IPS-18c (cell line): ENCODE data around the gene PPP1R10.

Experiments used
- H3K4me3 ChIP-seq: 2 replicates; pipeline ENCODE4 v1.7.0; 2013; ENCODE audit warnings: low read depth, mild to moderate bottlenecking, low read length, moderate library complexity; ENCODE audit not compliant: insufficient read depth
- H3K9me3 ChIP-seq: one replicate; pipeline ENCODE4 v1.6.1; 2013; ENCODE audit warnings: mild to moderate bottlenecking, low read length, moderate library complexity; ENCODE audit not compliant: control insufficient read depth, insufficient read depth

Gene PPP1R10

DNA sequence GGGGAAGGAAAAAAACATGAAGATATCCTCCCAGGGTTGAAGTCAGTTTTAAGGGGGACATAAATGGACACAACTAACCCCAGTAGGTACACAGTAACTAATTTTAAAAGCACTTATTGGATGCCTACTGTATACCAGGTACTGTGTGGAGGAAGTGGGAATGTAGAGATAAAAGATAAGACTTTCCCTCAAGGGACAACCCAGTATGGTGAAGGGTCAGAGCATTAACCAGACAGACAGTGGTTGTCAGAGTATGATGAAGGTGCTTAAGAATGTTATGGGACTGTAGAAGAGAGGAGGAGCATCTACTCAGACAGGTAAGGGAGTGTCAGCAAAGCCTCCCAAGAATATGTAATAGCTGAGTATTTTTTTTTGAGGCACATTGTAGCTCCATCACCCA is 44.9 kb downstream of the PPP1R10 start:
- Histone ChIP-seq H3K4me3 (peak overlapping the region; percentile 99), H3K9me3 (no peaks in the 10 kb centered on the region)

DNA sequence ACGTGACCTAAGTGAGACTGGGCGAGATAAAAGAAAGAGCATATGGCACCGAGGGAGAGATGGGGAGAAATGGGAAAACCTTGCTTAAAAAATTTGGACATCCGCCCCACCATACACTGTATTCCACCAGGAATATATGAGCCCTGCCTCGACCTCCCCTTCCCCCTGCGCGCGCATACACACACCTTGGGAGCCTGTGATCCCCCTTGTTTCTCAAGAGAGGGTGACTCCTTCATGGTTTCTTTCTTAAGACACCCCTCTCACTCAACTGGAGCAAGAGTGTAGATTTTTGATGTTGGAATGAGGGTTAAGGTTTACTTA is 45.3 kb downstream of the PPP1R10 start:
- peak overlapping the region; percentile 99 for H3K4me3 ChIP-seq
- H3K9me3 ChIP-seq = no peaks in the 10 kb centered on the region

DNA sequence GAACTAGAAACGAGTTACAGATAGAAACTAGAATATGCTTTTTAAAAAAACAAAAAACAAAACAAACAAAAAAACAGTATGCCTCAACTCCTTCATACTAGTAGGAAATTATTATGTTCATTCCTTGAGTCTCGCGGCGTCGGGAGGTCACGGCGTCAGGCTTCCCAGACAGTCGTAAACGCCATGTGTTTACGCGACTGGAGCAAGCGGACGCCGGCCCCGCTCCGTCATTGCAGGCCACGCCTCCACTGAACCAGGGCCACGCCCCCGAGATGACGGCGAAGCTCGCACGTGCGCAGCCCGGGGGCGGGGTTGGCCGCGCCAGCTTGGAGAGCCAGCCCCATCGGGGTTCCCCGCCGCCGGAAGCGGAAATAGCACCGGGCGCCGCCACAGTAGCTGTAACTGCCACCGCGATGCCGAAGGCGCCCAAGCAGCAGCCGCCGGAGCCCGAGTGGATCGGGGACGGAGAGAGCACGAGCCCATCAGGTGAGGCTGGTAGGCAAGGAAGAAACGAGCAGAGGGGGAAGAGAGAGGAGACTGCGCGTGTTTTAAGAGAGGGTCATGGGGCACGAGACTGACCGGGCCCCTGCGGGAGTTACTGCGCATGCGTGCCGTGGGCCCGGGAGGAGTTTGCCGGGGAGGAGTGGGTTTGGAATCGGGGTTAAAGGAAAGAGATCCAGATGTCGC is 45.8 kb downstream of the PPP1R10 start, which contains the start of gene ABCF1:
ABCF1 (plus strand) TSS at position 368 of the 687 bp plus-strand sequence; CDS start at position 414, 46 bp downstream.
- peak within 1 kb of the TSS; percentile 99 for H3K4me3 ChIP-seq
- H3K9me3 ChIP-seq = no peaks in the 10 kb centered on the region

DNA sequence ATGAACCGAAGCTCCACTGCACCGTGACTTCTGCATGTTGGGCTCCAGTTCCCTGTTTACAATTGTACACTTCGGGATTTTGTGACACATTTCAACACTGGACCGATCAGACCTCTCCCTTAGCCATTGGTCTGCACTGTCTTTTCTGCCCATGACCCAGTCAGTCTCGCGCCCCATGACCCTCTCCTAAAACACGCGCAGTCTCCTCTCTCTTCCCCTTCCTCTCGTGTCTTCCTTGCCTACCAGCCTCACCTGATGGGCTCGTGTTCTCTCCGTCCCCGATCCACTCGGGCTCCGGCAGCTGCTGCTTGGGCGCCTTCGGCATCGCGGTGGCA is 46.3 kb downstream of the PPP1R10 start:
- Histone ChIP-seq H3K9me3 (no peaks in the 10 kb centered on the region), H3K4me3 (peak overlapping the region; percentile 99)

DNA sequence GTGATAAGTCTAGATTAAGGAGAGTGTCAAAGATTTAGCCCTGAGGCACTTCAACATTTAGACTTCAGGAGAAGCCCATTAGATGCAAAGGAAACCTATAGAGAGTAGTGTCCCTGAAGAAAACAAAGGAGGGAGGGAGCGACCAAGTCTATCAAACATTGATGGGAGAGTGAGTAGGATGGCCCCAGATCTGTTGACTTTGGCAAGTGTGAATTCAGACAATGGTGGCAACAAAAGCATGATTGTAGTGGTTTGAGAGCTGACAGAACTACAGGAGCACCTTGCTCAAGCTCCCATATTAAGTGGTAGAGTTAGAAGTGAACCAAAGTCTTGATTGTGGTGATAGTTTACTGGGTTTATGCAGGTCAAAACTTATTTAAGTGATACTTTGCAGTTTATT is 46.8 kb downstream of the PPP1R10 start:
- Histone ChIP-seq H3K9me3 (no peaks in the 10 kb centered on the region), H3K4me3 (peak overlapping the region; percentile 99)

DNA sequence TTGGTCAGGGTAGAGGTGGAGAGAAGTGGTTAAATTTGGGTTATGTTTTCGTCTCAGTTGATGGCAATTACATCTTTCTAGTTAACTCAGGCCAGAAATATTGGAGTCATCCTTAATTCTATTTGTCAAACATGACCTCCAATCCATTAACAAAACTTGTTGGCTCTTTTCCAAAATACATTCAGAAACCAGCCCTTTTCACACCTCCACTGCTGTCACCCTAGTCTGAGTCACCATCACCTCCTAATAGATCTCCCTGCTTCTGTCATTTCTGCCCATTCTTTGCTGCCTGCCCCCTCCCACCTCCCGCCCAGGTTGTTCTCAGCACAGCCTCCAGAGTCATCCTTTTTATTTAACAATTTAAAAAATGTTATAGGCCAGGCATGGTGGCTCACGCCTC is 48.8 kb downstream of the PPP1R10 start:
- H3K4me3 ChIP-seq = no peak overlapping the region

DNA sequence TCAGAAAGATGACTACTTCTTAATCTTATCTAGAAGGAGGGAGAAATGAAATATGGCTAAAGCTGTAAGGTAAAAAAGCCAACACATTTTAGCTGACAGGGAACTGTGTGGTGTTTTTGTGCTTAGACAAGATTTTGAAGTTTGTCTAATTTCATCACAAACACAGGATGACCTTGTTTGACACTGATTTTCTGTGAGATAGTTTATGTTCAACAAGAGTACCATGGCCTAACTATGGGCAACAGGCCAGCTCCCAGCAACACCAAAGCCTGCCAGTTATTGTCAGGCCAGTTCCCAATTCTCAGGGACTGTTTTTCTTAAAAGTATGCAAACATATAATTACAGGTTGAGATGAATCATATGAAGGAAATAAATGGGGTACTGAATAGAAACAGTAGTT is 51.3 kb downstream of the PPP1R10 start:
- H3K4me3 ChIP-seq = no peak overlapping the region
- H3K9me3 ChIP-seq = no peaks in the 10 kb centered on the region

More for the DNA sequence above, 48.8 kb downstream of the PPP1R10 start:
- H3K9me3 ChIP-seq = no peaks in the 10 kb centered on the region

DNA sequence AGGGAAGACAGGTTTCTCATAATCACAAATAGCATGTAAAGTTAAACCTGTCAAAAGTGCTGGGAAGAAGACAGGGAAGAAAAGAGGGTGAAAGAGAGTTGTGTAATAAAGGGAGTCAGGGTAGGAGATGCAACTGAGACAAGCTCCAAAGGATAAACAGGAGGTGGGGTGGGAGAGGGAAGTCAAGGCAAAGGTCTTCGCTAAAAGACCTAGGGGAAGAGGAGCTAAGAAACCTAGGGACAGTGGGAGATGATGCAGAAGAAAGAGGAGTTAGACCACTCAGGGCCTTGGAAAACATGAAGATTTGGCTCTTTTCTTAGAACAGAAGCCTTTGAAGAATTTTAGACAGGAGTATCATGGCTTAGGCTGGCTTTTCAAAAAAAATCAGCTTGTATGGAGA is 52.9 kb downstream of the PPP1R10 start:
- Histone ChIP-seq H3K4me3 (no peak overlapping the region), H3K9me3 (no peaks in the 10 kb centered on the region)

DNA sequence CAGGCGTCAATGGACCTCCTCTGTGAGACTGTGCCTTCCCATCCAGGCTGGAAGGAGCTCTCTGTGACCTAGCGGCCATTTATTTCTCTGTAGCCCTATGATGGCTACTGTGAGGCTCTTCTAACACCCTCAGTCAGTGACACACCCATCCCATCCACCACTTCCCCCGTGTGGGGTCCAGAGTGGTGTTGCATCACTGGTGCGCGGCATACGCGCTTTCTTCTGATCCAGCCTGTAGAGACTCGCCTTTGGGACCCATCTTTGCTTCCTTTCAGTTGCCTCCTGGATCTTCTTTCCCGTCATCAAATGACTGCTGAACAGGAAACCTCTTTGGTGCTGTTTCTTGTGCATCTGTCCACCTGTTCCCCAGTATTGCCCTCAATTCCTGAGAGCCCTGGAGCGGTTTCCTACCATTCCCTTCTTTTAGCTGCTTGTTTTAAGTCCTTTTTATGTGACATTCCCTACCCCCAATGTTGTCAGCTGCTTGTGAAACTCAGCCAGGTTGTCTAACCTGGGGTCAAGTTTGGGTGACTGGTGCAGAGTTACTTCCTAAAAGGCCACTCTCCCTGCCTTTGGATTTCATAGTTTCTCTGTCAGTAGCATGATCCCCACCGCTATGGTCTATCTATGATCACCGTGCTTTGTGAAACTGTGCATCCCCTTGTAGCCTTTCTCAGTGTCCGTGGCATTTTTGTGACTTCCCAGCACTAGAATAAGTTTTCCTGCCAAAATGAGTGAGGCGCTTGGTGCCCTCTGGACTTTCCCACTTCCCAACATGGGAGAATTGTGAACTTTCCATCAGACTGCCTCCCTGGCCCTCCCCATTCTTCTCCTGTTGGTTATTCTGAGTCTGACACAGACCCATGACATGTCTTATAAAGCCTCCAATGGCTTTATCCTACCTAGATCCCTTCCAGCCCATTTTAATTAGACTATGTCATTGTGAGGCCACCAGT is 54.3 kb downstream of the PPP1R10 start:
- no peak overlapping the region for H3K4me3 ChIP-seq
- no peaks in the 10 kb centered on the region for H3K9me3 ChIP-seq

DNA sequence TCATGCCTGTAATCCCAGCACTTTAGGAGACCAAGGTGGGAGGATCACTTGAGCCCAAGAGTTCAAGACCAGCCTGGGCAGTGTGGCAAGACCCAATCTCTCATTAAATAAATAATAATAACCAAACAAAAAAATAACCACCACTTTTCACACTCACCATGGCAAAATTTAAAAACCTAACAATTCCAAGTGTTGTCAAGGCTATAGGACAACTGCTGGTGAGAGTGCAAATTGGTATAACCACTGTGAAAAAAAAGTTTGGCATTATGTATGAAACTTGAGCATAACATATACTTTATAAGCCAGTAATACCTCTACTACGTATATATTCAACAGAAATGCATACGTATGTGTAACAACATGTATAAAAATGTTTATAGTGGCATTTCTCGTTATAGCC is 56.1 kb downstream of the PPP1R10 start:
- no peaks in the 10 kb centered on the region for H3K9me3 ChIP-seq
- no peak overlapping the region for H3K4me3 ChIP-seq

DNA sequence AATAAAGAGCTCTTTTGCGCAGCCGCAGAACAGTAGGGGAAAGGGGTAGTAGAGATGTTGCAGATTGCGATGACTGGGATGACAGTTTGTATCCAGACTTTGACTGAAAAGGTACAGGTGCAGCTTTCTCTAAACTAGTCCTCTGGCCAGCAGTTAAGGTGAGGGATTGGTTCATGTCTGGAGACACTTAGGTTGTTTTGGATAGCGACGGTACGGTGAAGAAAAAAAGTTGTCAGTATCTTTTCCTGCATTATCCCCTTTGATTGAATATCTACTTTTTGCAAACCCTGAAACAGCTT is 59.4 kb downstream of the PPP1R10 start:
- H3K9me3 ChIP-seq = no peaks in the 10 kb centered on the region
- H3K4me3 ChIP-seq = peak overlapping the region; percentile 93

DNA sequence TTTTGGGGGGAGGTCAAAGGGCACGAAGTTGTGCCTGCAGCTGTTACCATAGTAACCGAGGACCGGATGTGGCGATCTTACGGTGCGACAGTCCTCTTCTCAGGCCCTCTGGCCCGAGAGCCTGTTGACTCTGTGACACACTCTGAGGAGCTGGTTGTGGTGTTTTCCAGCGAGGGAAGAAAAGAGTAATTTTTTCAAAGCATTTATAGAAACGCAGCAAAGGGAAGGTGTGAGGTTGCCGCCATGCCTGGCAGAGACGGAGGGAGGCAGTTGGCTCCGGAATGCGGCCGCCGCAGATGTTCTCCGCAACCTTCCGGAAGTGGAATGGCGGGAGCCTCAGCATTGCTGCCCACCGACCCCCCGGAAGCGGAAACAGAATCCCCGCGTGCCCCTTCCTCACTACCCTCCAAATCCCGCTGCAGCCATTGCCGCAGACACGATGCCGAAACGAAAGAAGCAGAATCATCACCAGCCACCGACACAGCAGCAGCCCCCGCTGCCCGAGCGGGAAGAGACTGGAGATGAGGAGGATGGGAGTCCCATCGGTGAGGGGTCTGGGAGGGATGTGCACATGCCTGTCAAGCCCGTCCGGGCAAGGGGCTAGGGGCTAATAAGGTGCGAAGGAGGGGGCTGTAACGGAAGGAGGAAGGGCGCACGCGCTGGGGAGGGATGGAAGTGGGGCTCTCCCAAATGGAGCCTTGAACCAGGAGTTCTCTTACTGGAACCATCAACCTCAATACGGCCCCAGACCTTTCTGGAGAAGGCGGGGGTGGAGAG is 59.9 kb downstream of the PPP1R10 start, which contains the start of gene PRR3:
PRR3 (plus strand) TSS at position 390 of the 777 bp plus-strand sequence; CDS start at position 440, 50 bp downstream.
- peak within 1 kb of the TSS; percentile 93 for H3K4me3 ChIP-seq
- H3K9me3 ChIP-seq = no peaks in the 10 kb centered on the region

DNA sequence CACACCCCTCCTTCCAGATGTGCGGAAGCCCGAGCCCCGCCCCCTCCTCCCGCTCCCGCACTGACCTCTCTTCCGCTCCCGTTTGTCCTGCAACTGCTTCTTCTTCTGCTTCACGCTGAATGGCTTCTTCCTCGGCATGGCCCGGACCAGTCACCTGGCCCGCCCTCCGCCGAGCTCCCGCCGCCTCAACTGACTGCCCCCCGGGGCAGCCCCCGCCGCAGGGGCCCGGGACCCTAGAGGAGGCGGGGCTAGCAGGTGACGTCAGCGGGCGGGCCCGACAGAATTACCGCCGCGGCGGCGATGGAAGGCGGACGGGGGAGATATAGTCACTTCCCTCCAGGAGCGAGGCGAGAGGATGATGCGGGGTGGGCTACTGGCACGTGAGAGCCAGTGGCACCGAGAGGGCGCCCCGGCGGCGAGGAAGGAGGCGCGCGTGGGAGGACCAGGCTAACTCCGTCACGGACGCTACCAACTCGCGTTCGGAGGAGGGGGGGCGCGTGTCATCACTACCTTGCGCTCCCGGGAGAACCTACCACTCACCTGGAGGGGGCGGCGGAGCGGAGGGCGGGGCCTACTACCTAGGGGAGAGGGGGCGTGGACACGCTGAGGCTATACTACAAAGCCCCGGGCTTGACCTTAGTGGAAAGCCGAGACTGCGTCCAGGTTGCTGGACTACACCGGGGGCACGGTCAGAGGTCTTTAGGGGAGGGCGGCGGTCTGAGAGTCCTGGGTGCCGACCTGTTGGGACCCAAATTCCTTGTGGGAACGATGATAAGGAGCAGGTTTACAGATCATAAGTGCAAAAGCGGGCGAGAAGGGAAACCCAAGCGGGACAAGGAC is 60.8 kb downstream of the PPP1R10 start, which contains the start of gene GNL1:
GNL1 (minus strand) TSS at position 424 of the 840 bp plus-strand sequence; CDS start at position 138, 286 bp downstream.
- Histone ChIP-seq H3K4me3 (peak within 1 kb of the TSS; percentile 93), H3K9me3 (no peaks in the 10 kb centered on the region)

DNA sequence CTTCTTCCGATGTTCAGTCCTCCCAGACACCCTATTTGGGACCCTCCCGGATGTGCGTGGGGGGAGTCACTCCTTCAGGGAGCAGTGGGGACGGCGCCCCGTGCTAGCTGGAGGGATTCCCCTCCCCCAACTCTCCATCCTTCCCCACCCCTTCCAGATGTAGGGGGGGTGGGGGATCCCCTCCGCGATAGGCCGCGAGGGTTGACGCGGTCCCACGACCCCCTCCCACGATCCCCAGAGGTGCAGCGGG is 61.3 kb downstream of the PPP1R10 start:
- Histone ChIP-seq H3K9me3 (no peaks in the 10 kb centered on the region), H3K4me3 (peak overlapping the region; percentile 93)

DNA sequence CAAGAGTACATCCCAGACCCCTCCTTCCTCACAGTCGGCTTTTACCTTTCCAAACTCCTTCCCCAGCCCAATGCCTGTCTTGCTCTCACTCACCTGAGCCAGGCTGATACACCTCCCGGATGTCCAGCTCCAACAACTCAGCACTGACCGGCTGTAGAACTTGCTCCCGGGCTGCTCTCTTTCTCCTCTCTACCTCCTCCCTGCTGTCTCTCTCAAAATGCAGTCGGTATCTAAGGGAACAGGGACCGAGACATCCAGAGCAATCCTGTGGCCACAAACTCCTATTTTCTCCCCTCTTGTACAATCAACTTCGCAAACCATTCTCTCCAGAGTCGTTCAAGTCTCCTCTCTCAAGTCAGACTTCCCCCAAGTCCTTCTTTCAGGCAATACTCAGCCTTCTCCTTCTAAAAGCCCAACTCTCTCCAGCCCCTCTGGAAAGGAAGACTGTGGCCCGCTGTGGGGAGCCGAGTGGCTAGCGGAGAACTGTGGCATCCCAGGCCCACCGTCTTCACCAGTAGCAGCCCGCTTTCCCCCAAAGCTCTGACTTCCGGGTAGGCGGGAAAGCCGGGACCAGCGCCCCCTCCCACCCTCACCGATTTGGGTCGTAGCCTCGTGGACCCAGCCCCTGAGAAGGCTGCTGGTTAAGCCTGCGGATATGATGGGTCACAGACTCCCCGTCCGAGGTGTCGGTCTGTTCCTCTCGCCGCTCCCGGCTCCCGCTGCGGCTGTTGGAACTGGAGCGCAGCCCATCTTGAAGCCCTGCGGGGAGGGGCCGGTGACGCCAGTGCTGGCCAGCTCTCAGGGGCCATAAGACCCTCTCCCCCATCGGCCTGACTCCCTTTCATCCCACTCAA is 61.9 kb downstream of the PPP1R10 start:
- Histone ChIP-seq H3K4me3 (peak overlapping the region; percentile 93), H3K9me3 (no peaks in the 10 kb centered on the region)

DNA sequence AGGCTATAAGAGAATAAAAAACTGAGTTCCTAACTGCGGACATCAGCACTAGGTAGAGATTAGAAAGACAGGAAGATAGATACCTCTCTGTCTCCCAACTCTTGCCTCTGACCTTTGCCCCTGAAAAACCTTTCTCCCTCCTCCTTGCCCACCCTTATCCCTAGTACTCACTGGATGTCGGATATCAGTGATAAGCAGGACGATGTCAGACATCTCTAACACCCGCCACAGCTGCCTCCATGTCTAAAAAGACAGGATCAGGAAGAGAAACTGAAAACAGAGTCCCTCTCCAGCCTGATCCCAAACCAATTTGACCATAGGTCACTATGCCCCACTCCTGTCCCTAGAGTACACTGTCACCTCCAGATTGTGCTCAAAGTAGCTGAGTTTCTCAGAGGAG is 62.6 kb downstream of the PPP1R10 start:
- H3K4me3 ChIP-seq = peak overlapping the region; percentile 93; the same call in 1 of the 2 replicates
- no peaks in the 10 kb centered on the region for H3K9me3 ChIP-seq
